ENCODE data around the gene UCN. TPM values are rescaled to one million over a fixed set of nuclear protein-coding genes. Genes with fewer than 3 reads are reported as not detected.

Gene UCN
- total RNA-seq, 1 donor from 2014 or later, result not detected

Other genes starting within 250 kb of the UCN start
- gene OST4, start 236.8 kb downstream of the UCN start, total RNA-seq, result 158 TPM
- gene EMILIN1, start 229.8 kb downstream of the UCN start, total RNA-seq, result 301 TPM
- 0.85 TPM for gene KHK, start 221.7 kb downstream of the UCN start, total RNA-seq
- gene CGREF1, start 189.3 kb downstream of the UCN start, total RNA-seq, result 3.5 TPM
- not detected for gene ABHD1, start 184.6 kb downstream of the UCN start, total RNA-seq
- 116 TPM for gene PREB, start 173.8 kb downstream of the UCN start, total RNA-seq
- gene PRR30, start 169.0 kb downstream of the UCN start, total RNA-seq, result not detected
- gene TCF23, start 159.4 kb downstream of the UCN start, total RNA-seq, result not detected
- gene ATRAID, start 96.4 kb downstream of the UCN start, total RNA-seq, result 284 TPM
- gene SLC5A6, start 96.2 kb downstream of the UCN start, total RNA-seq, result 85.7 TPM
- 63.4 TPM for gene CAD, start 91.1 kb downstream of the UCN start, total RNA-seq
- gene SLC30A3, start 45.4 kb downstream of the UCN start, total RNA-seq, result 7.6 TPM
- not detected for gene DNAJC5G, start 33.0 kb downstream of the UCN start, total RNA-seq
- not detected for gene TRIM54, start 26.0 kb downstream of the UCN start, total RNA-seq
- gene MPV17, start 14.7 kb upstream of the UCN start, total RNA-seq, result 239 TPM
- 76.2 TPM for gene GTF3C2, start 48.3 kb upstream of the UCN start, total RNA-seq
- 34.8 TPM for gene EIF2B4, start 61.9 kb upstream of the UCN start, total RNA-seq
- gene SNX17, start 62.2 kb upstream of the UCN start, total RNA-seq, result 94.0 TPM
- gene ZNF513, start 72.3 kb upstream of the UCN start, total RNA-seq, result 17.7 TPM
- gene PPM1G, start 101.1 kb upstream of the UCN start, total RNA-seq, result 24.7 TPM
- gene NRBP1, start 120.2 kb upstream of the UCN start, total RNA-seq, result 42.1 TPM
- gene KRTCAP3, start 133.9 kb upstream of the UCN start, total RNA-seq, result not detected
- 204 TPM for gene IFT172, start 181.3 kb upstream of the UCN start, total RNA-seq
- gene FNDC4, start 186.8 kb upstream of the UCN start, total RNA-seq, result 18.1 TPM
- not detected for gene GCKR, start 188.4 kb upstream of the UCN start, total RNA-seq